NCI-H2081 treated with DMSO at 0.1 percent for 48 hours (cell line): ENCODE data around the gene NOG.

ENCODE experiments used
- DNase-seq: peaks from one replicate; lab custom pipeline; 2025; lab: John Stamatoyannopoulos, UW

NOG gene

DNA sequence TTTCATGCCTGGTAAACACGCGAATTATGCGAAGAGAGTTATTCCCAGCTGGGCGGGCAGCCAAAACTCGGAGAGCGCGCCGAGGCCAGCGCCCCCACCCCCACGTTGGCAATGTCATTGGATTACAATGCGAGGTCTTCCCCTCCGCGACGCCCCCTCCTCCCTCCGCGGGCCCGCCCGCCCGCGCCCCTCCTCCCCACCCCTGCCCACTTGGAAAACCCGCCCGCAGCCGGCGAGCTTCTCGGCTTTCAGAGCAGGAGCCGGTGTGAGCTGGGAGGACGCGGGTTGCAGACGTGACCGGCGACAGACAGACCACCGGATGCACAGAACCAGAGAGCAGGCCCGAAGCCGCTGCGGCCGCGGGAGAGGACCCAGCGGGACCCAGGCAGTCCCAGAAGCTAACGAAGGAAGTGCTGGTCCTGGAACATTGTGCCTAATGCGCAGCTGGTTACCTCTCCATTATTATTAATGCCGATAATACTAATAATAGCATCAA lies 4.0 kb downstream of the NOG start:
- no peak for DNase-seq

DNA sequence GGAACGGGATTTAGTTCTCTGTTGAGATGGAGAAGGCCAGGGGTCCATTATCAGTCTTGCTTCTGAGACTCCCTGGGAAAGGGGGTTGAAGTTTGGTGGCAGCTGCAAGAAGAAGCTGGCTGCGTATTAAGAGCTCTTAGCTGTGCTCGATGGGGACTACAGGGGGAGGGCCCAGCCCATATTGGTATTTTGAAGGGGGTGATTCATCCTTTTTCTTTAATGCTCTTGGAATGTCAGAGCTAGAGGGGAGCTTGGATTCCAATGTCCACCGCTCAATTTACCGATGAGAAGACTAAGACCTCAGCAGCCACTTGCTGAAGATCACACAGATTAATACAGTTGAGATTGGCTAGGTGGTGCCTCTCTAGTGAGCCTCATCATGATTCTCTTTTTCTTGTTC lies 5.0 kb downstream of the NOG start:
- DNase-seq = no peak

DNA sequence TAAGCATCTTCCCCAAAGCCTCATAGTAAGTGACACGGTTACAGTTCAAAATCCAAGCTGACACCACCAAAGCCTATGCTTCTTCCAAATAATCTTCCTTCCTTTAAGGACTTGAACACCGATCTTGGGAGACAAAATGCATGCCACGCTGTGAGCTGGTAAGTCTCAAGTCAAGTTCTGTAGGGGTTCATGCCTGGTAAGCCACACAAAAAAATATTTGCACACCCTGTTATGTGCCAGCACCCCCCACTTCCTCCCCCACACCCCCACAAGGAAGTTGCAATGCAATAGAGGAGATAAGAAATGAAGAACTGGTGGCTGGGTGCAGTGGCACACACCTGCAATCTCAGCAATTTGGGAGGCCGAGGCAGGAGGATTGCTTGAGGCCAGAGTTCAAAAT lies 5.6 kb downstream of the NOG start:
- DNase-seq = no peak

DNA sequence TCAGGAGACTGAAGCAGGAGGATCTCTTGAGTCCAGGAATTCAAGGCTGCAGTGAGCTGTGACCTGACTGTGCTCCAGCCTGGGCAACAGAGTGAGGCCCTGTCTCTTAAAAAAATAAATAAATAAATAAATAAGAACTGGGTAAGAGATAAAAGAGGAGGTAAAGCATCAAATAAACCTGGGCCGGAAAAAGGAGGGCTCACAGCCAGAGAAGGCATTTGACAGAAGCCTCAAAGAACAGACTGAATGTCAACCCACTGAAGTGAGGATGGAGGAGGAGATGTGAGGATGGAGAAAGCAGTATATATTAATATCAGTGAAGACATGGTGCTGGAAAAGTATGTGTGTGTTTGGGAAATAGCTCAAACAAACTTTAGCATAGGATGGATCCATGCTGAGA lies 6.1 kb downstream of the NOG start:
- no peak for DNase-seq

DNA sequence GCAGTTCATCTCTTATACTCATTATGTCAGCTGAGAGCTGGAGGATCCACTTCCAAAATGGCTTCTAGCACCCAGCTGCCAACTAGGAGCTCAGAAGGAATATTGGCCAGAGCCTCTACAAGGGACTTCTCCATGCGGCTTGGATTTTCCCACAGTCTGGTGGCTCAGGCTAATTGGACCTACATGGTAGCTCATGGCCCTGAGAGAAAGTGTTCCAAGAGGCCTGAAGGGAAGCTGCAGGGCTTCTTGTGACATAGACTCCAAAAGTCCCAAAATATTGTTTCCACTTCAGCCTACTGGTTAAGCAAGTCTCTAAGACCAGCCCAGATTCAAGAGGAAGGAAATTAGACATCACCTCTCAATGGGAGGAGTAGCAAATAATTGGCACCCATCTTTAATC lies 6.8 kb downstream of the NOG start:
- DNase-seq = no peak

DNA sequence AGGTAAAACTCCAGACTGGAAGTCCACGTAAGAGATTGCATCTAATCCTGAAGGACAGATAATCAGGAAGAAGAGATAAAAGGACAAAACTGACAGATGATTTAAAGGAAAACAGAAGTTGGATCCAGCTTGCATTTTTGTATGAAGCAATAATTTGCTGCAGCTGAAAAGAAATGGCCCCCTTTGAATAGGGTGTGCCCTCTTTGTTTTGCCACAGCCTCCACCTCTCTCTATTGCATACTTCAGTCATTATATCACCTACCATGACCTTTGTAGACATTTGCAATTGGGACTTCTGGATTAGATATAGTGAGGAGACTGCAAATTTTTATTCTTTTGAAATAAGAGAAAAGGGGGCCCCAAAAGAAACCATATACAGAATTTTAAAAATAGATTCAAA lies 8.1 kb downstream of the NOG start:
- DNase-seq = no peak

DNA sequence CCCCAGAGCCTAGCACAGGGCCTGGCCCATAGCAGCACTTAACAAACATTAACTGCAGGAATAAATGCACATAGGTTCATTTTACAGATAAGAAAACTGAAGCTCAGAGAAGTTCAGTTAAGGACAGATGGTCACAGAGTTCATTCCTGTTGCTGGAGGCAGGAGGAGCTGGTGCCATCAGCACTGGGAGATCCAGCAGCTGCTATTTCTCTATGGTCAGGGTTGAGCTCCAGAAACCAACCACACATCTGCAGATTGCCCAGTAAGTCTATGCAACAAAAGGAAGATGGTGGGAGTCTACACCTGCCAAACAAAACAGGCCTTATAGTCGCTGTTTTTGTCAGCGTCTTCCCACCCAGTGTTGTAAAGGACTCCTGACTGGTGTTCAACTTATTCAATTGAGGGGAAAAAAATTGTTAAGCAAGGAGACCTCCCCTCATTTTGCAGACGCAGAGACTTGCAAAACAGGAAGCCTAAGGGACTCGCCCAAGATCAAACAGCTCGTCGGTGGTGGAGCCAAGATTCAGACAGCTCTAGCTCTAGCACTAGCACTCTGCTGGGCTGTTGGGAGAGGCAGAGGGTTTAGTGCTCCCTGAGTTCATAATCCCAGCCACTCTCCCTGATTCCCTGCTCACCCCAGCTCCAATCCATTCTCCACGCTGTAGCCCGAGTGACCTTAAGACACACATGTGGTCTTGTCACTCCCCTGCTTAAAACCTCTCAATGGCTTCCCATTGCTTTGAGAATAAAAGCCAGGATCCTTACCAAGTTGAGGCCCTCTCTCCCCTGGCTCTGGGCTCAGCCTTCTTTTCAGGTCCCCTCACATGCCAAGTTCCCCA lies 9.0 kb downstream of the NOG start:
- no peak for DNase-seq

DNA sequence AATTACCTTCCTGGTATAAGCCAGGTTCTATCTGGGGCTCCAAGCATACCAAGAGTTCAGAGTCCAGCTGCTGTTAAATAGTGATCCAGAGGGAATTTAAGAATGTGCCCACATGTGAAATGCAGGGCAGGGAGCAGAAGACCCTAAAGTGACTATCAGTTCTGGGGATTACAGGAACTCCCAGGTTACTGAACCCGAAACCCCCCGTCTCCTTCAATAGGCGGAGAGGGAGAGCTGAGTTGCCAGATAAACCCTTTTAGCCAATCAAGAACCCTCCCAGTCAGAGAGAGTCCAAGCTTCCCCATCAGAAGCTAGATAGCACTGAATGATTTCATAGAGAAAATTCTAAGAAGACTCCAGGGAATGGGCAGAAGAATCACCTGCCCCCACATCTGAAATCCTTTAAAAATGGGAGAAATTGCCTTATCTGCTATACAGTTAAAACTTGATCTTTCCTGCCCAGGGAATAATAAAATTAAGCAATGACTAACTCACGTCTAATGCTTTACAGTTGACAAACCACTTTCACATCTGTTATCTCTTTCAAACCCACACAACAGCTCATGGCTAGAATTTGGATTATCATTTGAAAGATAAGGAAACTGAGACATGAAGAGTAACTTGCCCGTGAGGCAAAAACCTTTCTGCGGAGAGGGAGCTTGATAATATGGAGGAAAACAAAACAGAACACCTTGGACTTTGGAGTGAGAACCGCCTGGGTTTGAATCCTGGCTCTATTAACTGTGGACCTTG lies 10.2 kb downstream of the NOG start:
- no peak for DNase-seq

DNA sequence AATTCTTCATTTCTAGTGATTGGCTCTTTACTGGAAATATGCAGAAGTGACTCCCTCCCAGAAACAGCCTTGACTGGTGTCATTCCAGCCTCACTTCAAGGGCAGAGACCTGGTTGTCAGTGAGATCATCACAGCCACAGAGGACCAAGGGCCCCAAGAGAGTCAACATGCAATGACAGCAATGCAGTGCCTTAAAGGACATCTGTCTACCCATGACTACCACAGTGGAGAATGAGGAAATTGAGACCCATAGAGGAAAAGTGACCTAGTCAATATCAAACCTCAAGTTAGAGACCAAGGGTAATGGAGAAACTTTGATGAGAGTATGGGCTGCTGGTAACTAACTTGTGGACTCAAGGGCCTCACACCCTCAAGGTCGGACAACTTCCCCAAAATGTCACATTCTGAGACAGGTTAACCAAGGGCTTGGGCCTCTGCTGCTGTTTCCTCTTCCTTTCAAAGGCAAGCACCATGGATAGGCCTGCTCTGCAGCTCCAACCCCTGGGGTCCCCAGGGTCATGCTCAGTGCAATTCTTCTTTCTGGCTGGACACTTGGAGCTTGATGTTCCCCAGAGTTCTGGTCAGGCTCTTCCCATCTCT lies 11.3 kb downstream of the NOG start:
- no peak for DNase-seq

DNA sequence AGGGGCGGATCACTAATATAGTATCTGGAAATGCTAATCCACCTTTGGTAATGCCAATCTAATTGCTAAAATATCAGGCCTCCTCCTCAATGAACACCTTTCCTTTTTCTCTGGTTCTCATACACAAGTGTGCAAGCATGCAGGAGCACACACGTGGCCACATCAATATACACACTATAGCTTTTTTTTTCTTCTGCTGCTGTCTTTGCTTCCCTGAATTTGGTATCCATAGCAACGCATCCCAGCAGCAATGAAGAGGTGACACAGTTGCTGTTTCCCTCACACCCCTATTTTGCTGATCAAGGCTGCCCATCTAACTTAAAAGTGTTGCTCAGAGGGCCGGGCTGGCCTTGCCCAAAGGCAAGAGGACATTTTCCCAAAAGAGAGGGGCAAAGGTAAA lies 15.4 kb downstream of the NOG start:
- DNase-seq = no peak

DNA sequence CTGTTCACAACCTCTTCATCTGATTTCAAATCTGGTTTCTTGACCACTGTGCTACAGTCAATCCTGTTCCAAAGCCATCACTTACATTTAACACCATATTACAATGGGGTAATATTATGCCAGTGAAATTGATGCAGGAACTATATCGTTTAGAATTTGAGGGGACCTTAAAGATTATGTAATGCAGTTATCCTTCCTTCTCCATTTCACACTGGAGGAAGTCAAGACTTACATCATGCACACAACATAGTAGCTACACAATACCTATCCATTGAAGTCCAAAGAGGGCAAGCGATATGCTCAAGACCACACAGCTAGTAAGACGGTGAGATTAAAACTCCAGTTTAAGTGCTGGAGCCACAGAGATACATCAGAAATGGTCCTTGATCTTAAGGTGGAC lies 16.8 kb downstream of the NOG start:
- DNase-seq = no peak

DNA sequence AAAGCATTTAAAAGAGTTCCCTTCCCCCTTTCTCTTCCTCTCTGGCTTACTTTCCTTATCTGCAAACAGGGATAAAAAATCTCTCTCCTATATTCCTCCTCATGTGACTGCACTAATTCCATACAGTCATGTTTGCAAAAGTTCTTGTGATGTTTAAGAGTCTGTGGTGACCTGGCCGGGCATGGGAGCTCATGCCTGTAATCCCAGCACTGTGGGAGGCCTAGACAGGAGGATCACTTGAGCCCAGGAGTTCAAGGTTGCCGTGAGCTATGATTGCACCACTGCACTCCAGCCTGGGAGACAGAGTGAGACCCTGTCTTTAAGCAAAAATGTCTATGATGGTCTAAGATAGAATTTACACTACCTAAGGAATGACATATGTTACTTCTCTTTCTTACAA lies 19.6 kb downstream of the NOG start:
- DNase-seq = no peak

DNA sequence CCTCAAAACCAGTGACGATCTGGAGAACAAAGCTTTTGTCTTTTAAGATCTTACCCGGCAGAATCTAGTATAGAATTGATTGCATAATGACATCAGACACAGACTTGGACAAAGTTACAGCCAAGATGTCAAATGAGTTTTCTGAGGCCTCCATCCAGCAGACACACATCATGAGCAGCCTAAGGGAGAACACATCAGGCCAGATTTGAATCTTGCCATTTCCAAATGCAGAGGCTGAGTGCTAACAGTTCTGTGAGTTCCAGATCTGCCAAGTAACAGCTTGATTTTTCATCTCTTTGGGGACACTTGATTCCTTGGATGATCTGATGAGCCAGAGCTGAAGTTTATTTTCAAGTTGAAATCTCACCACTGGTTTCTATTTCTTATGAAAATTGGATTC lies 21.0 kb downstream of the NOG start:
- no peak for DNase-seq

DNA sequence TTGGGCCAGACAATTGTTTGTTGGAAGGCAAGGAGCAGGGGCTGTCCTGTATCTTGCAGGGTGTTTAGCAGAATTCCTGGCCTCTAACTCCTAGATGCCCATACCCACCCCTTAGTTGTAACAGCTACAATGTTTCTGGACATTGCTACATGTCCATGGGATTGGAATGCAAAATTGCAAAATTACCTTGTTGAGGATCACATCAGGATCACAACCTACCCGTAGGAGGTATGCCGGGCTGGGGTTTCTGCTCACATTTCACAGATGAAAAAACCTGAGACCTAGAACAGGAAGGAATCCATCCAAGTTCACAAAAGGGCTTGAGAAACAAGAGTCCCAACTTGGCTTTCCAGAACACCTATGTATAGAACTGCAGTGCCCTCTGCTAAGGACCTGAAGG lies 22.7 kb downstream of the NOG start:
- no peak for DNase-seq

DNA sequence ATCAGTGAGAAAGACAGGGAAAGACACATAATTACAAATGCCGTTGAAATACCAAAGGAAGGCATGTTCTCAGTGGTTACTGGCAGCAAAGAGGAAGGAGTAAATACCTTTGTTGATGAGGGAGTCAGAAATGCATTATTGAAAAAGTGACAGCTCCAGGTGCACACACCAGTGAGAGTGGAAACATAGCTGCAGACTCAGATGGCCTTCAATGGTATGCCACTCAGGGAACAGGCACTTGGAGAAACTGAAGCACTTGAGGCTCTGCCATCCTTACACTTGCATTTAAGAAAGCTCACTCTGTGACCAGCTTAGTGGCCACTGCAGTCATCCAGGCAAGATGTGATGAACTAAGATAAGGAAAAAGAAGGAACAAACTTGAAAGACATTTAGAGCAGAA lies 29.9 kb downstream of the NOG start:
- DNase-seq = no peak

DNA sequence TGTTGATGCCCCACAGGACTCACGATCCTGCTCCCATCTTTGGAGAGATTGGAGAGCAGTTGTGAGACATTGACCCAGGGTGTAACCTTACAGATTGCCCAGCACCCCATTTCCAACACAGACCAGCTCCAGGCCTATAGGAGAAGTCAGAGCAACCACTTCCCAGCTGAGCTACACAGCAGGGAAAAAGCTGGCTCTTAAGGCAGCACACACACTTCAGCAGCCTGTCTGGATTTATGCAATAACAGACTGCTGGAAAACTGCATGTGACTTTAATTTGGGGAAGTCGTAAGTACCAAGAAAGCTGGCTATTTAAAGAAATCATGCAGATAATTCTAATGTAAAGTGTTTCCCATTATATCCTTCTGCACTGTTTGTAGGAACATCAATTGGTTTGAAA lies 30.8 kb downstream of the NOG start:
- DNase-seq = no peak

DNA sequence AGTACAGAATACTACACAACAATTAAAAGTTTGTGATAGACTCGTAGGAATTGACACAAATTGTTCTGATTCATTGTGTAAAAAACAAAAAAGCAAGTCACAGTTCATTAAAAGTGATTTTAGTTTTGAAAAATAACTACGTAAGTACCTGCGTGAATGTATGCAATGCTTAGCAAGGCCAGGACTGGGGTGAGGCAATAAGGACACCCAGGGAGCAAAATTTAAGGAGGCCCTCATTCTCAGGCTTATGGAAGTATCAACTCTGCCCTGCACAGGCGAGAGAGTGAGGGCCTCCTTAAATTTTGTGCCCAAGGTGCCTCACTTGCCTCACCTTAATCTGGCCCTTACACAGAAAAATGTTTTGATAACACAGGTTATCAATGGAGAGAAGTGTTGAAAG lies 31.4 kb downstream of the NOG start:
- no peak for DNase-seq

DNA sequence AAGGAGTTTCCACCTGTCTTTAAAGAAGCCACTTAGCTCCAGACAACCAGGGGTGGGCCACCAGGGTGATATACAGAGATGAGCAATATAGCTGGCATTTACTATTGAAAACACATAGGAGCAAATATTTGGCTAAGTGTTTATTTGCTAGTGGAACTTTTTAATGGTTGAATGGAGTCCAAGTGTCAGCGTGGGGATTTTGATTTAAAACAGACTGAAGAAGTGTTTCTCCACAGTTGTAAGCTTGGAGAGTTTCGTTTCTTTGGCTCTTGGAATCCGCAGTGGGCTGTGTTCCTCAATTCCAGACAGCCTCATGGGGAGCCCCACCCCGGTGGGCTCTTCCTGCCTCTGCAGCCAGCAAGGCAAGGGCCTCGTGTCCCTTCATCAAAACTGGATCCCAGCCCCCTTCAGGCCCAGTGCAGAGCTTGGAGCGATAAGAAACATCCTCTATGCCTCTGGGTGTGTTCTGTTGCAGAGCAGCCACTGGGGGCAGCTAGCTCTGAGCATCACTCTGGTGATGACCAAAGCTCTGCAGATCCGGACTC lies 36.1 kb downstream of the NOG start:
- DNase-seq = no peak

DNA sequence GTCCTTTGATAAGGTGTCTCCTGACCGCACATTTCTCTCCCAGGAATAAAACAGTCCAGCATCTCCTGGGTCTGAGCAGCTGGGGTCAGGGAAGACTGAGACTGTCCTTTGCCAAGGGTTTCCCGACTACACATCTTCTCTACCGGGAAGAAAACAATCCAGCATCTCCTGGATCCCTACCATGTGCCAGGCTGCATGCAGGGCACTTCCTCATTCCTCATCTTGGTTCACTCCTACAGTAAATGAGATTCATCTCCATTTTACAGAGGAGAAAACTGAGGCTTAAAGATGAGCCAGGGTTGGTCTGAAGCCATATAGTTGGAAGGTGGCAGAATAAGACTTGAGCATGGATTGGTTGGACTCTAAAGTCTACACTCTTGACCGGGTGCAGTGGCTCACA lies 36.7 kb downstream of the NOG start:
- no peak for DNase-seq

DNA sequence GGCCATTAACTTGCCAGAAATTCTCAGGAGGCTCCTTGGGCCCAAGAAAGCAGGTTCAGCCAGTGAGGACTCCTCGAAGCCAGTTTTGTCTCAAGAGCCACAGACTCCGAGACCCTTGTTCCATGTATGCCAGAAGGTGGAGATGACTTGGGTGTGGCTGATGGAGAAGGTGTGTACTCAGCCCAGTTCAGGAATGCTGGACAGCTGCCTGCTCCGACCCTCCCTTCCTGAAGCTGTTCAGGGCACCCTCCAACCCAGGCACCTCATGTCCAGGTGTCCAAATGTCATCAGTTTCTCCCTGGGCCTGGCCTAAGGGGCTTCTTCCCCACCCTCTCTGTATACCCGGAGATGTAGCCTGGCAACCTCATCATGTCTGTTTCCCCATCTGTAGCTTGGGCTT lies 40.2 kb downstream of the NOG start:
- no peak for DNase-seq

DNA sequence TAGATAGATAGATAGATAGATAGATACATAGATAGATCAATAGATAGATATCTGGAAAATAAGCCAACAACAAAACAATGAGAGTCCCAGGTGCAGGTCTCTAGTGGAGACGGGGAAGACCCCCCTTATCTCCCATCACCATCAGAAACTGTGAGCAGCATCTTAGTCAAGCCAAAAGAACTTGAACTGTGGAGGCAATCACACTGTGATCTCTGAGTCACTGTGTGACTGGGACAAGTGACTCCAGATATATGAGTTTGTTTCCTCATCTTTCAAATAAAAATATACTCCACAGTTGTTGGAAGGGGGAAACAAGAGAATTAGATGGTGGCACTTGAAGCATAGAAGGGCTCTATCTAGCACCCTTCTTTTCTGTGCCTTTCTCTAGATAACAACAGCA lies 42.1 kb downstream of the NOG start:
- DNase-seq = no peak

DNA sequence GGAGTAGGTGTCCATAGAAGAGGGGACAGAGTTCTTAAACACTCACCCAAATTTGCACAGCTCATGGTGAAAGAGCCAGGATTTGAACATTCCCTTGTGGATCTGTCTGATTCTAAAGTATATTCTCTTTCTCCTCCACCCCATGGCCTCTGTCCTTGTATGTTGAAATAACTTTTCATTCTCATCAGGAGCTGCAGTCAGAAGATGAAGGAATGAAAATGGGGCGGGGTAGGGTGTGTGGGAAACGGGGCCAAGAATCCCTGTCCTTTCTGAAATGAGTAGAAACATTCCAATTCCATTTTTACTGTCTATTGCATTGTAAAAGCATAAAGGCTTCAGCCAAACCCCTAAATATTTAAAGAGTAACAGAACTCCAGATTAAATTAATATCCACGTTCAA lies 42.8 kb downstream of the NOG start:
- no peak for DNase-seq

DNA sequence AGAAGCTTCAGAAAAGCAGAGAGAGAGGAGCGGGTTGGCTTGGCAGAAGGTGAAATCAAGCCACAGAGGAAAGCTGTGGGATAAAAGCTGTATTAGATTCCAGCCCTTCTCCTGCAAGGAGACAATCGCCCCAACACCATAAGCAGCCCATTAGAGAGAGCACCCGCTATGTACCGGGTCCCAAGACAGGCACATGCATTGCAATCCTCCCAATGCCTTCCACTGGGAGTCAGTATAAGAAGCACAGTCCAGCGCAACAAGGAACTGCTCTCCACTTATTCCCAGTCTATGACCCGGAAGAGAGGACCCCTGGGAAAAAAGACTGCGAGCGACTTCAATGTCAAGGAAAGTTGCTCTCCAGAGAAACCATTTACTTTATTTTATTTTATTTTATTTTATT lies 43.8 kb downstream of the NOG start:
- no peak for DNase-seq
